Left hindlimb (tissue), 1 donor: Measurements from ENCODE around the gene COG1.
A peak's percentile ranks its signal among the peaks of the same experiment; 100 is the strongest.

Source experiments
- DNase-seq: peaks from one replicate; pipeline ENCODE4 v3.0.0-alpha.2; 2018

The COG1 gene

GRCh38 chr17:73170324-73170723 lies 22.5 kb upstream of the COG1 start:
- no peak for DNase-seq

- no peak for DNase-seq
These were observed 20.6 kb upstream of the COG1 start for GRCh38 chr17:73172252-73172651.

GRCh38 chr17:73174126-73174525 lies 18.7 kb upstream of the COG1 start:
- DNase-seq = no peak

- DNase-seq = no peak
These were observed 16.8 kb upstream of the COG1 start for GRCh38 chr17:73175962-73176565.

- DNase-seq = no peak
These were observed 13.5 kb upstream of the COG1 start for GRCh38 chr17:73179387-73179786.

- no peak for DNase-seq
These were observed 13.0 kb upstream of the COG1 start for GRCh38 chr17:73179878-73180277.

- no peak for DNase-seq
These were observed 10.1 kb upstream of the COG1 start for GRCh38 chr17:73182616-73183310.

- no peak for DNase-seq
These were observed 8.5 kb upstream of the COG1 start for GRCh38 chr17:73184136-73184993.

GRCh38 chr17:73186283-73187050 lies 6.4 kb upstream of the COG1 start:
- DNase-seq = no peak

GRCh38 chr17:73187203-73187769 lies 5.6 kb upstream of the COG1 start:
- no peak for DNase-seq

GRCh38 chr17:73188011-73188410 lies 4.8 kb upstream of the COG1 start:
- no peak for DNase-seq

- DNase-seq = no peak
These were observed 3.3 kb upstream of the COG1 start for GRCh38 chr17:73189417-73190099.

- peak; percentile 74 for DNase-seq
These were observed 1.2 kb upstream of the COG1 start for GRCh38 chr17:73191443-73192205.

- peak; percentile 80 for DNase-seq
These were observed 505 bp upstream of the COG1 start for GRCh38 chr17:73192206-73192893.

GRCh38 chr17:73194514-73195222 lies 1.8 kb downstream of the COG1 start:
- no peak for DNase-seq

- no peak for DNase-seq
These were observed 3.6 kb downstream of the COG1 start for GRCh38 chr17:73196500-73196899.

GRCh38 chr17:73197161-73197560 lies 4.3 kb downstream of the COG1 start:
- no peak for DNase-seq

GRCh38 chr17:73198201-73198929 lies 5.5 kb downstream of the COG1 start:
- no peak for DNase-seq

- DNase-seq = no peak
These were observed 6.0 kb downstream of the COG1 start for GRCh38 chr17:73198930-73199260.
